Psoas muscle (tissue), 7 donors: ENCODE measurements around the gene EIF1AD. TPM values are rescaled to one million over a fixed set of nuclear protein-coding genes. Genes with fewer than 3 reads are reported as not detected.

Experiments used
- polyA plus RNA-seq, 3 donors: library from polyadenylated mRNA; stranded (reverse); fragments of 200-250 nt; gene quantifications; one replicate each; pipeline ENCODE4 v1.2.3, GENCODE V29; 2013
- total RNA-seq, 4 donors: library from RNA; stranded (reverse); fragmentation: NEBNext Ultra II Directional in 2 of 4; extraction: Animal tissue kit (Norgen Biotek cat#: 25700) in 2 of 4; gene quantifications; one replicate each; pipeline versions ENCODE4 v1.2.1 to v1.2.4, GENCODE V29; 2021 to 2023
- donor health status: healthy with polysubstance abuse.
- donor health status: DM: no; HTN: no; CAD: no; lungs with moderate emphysema.
- donor health status: Bipolar disorder and iron deficiency.
- donor health status: healthy.
- donor health status: DM: no; HTN: no; CAD: no.
- donor health status: DM: no; HTN: no; CAD: no.
- donor health status: DM: yes; HTN: yes; CAD: no.

EIF1AD gene
- total and polyA plus RNA-seq, 7 donors, result 24.8 to 63.1 (median 32.3) TPM

Other genes with a start within 250 kb of the EIF1AD start
- 10 to 100 TPM in 2 of 4 donors, 1 to 10 TPM in 2; 8.8 to 16.3 (median 12.7) TPM for gene AP5B1, start 221.2 kb downstream of the EIF1AD start, total RNA-seq
- 10 to 100 TPM in 1 of 3 donors, 1 to 10 TPM in 2; 6.1 to 20.5 (median 6.4) TPM for gene AP5B1, start 221.2 kb downstream of the EIF1AD start, polyA plus RNA-seq
- not detected for gene OVOL1, start 215.1 kb downstream of the EIF1AD start, total RNA-seq
- gene OVOL1, start 215.1 kb downstream of the EIF1AD start, polyA plus RNA-seq, result under 1 TPM in 1 of 3 donors, not detected in 2; 0.01 TPM
- gene SNX32, start 168.2 kb downstream of the EIF1AD start, total RNA-seq, result not detected
- under 1 TPM in 2 of 3 donors, not detected in 1; 0.05 to 0.20 TPM for gene SNX32, start 168.2 kb downstream of the EIF1AD start, polyA plus RNA-seq
- 100 to 1,000 TPM; 175 to 388 (median 238) TPM for gene CFL1, start 144.0 kb downstream of the EIF1AD start, total RNA-seq
- gene CFL1, start 144.0 kb downstream of the EIF1AD start, polyA plus RNA-seq, result 100 to 1,000 TPM; 190 to 843 (median 225) TPM
- gene MUS81, start 141.7 kb downstream of the EIF1AD start, total RNA-seq, result 10 to 100 TPM; 28.0 to 35.6 (median 31.4) TPM
- 10 to 100 TPM; 32.5 to 55.3 (median 44.4) TPM for gene MUS81, start 141.7 kb downstream of the EIF1AD start, polyA plus RNA-seq
- 10 to 100 TPM; 20.8 to 46.6 (median 31.3) TPM for gene EFEMP2, start 129.4 kb downstream of the EIF1AD start, total RNA-seq
- 10 to 100 TPM; 14.8 to 20.8 (median 18.5) TPM for gene EFEMP2, start 129.4 kb downstream of the EIF1AD start, polyA plus RNA-seq
- gene CTSW, start 122.3 kb downstream of the EIF1AD start, total RNA-seq, result under 1 TPM; 0.22 to 0.64 (median 0.37) TPM
- under 1 TPM; 0.08 to 0.91 (median 0.22) TPM for gene CTSW, start 122.3 kb downstream of the EIF1AD start, polyA plus RNA-seq
- gene FIBP, start 113.7 kb downstream of the EIF1AD start, total RNA-seq, result 10 to 100 TPM; 27.7 to 42.5 (median 37.0) TPM
- 10 to 100 TPM; 32.2 to 73.9 (median 44.1) TPM for gene FIBP, start 113.7 kb downstream of the EIF1AD start, polyA plus RNA-seq
- 10 to 100 TPM; 16.7 to 39.6 (median 27.8) TPM for gene CCDC85B, start 111.5 kb downstream of the EIF1AD start, total RNA-seq
- 10 to 100 TPM; 24.7 to 35.9 (median 26.5) TPM for gene CCDC85B, start 111.5 kb downstream of the EIF1AD start, polyA plus RNA-seq
- gene FOSL1, start 101.8 kb downstream of the EIF1AD start, total RNA-seq, result 10 to 100 TPM in 3 of 4 donors, under 1 TPM in 1; 0.75 to 12.6 (median 11.5) TPM
- gene FOSL1, start 101.8 kb downstream of the EIF1AD start, polyA plus RNA-seq, result 100 to 1,000 TPM in 1 of 3 donors, 1 to 10 TPM in 2; 5.7 to 257 (median 7.8) TPM
- gene C11orf68, start 83.1 kb downstream of the EIF1AD start, total RNA-seq, result 10 to 100 TPM; 52.8 to 71.9 (median 59.9) TPM
- gene C11orf68, start 83.1 kb downstream of the EIF1AD start, polyA plus RNA-seq, result 10 to 100 TPM; 60.3 to 98.7 (median 75.0) TPM
- 100 to 1,000 TPM in 1 of 4 donors, 10 to 100 TPM in 3; 74.5 to 138 (median 91.3) TPM for gene DRAP1, start 82.7 kb downstream of the EIF1AD start, total RNA-seq
- gene DRAP1, start 82.7 kb downstream of the EIF1AD start, polyA plus RNA-seq, result 100 to 1,000 TPM; 121 to 217 (median 134) TPM
- gene TSGA10IP, start 56.7 kb downstream of the EIF1AD start, total RNA-seq, result not detected
- not detected for gene TSGA10IP, start 56.7 kb downstream of the EIF1AD start, polyA plus RNA-seq
- gene SART1, start 40.4 kb downstream of the EIF1AD start, total RNA-seq, result 10 to 100 TPM; 36.3 to 55.4 (median 49.3) TPM
- gene SART1, start 40.4 kb downstream of the EIF1AD start, polyA plus RNA-seq, result 10 to 100 TPM; 40.3 to 58.7 (median 44.7) TPM
- 100 to 1,000 TPM; 298 to 384 (median 336) TPM for gene BANF1, start 346 bp upstream of the EIF1AD start, total RNA-seq
- 100 to 1,000 TPM; 251 to 355 (median 314) TPM for gene BANF1, start 346 bp upstream of the EIF1AD start, polyA plus RNA-seq
- under 1 TPM in 3 of 4 donors, not detected in 1; 0.40 to 0.93 (median 0.47) TPM for gene CST6, start 9.9 kb upstream of the EIF1AD start, total RNA-seq
- 10 to 100 TPM in 1 of 3 donors, under 1 TPM in 1, not detected in 1; 0.13 to 18.7 TPM for gene CST6, start 9.9 kb upstream of the EIF1AD start, polyA plus RNA-seq
- not detected for gene CATSPER1, start 24.3 kb upstream of the EIF1AD start, total RNA-seq
- under 1 TPM in 2 of 3 donors, not detected in 1; 0.01 to 0.55 TPM for gene CATSPER1, start 24.3 kb upstream of the EIF1AD start, polyA plus RNA-seq
- under 1 TPM in 1 of 4 donors, not detected in 3; 0.36 TPM for gene GAL3ST3, start 47.0 kb upstream of the EIF1AD start, total RNA-seq
- under 1 TPM in 1 of 3 donors, not detected in 2; 0.03 TPM for gene GAL3ST3, start 47.0 kb upstream of the EIF1AD start, polyA plus RNA-seq
- gene SF3B2, start 50.2 kb upstream of the EIF1AD start, total RNA-seq, result 100 to 1,000 TPM in 1 of 4 donors, 10 to 100 TPM in 3; 62.8 to 114 (median 86.4) TPM
- gene SF3B2, start 50.2 kb upstream of the EIF1AD start, polyA plus RNA-seq, result 100 to 1,000 TPM in 2 of 3 donors, 10 to 100 TPM in 1; 66.2 to 135 (median 114) TPM
- gene PACS1, start 68.1 kb upstream of the EIF1AD start, total RNA-seq, result 10 to 100 TPM; 16.3 to 27.8 (median 24.9) TPM
- gene PACS1, start 68.1 kb upstream of the EIF1AD start, polyA plus RNA-seq, result 10 to 100 TPM in 1 of 3 donors, 1 to 10 TPM in 2; 7.4 to 16.0 (median 9.0) TPM